Stimulated activated CD4-positive, alpha-beta T cell treated with anti-CD3 and anti-CD28 coated beads, Interleukin-2, amount 100 ng/mL, for 4 hours (primary cell): ENCODE data around the gene VWF.
"Not testable (repeated sequence)": the region's sequence is repeated elsewhere in the genome, so short reads cannot be mapped to it uniquely, and the experiment has no call there.

Experiments used
- DNase-seq: peaks from one replicate; pipeline ENCODE4 v3.0.0-alpha.2; 2020; ENCODE audit warnings: low read depth

VWF gene

DNA sequence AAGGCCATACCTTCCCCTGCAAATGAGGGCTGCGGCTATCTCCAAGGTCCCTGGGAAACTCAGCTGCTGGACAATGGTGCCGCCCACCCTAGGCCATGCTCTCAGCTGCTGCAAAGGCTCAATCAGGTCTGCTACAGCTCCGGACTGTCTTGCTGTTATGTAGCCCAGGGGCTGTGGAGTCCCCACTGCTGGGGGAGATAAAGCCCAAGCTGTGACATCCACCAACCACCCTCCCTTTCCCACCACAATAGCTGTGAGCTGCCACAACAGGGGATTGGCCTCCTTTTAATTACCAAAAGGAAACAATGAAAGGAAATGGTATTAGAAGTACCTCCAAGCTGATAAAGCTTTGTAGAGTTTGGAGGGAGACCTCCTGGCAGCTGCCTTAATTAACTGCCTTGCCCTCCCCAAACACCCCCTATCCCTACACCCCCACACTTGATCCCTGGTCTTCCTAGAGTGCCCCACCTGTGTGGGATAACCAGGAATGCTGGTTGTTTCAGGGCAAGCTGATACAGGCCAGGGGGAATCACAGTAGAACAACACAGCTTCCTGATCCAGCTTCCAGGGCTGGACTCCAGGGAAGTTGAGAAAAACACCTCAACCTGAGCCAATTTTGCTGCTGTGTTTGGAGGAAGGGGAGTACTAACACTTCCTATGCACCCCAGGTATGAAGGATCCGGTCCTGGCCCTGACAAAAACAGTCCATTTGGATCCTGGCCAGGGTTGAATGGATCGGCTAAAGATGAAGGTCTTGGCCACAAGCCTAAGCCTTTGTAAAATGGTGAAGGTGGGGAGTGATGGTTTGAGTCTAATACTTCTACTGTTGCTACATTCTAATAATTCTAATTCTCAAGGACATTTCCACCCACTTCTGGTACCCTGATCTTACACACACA, at the start of gene VWF:
VWF (minus strand) TSS at position 260 of the 899 bp plus-strand sequence. CDS start 1,474 bp downstream, outside the sequence.
- no peak for DNase-seq

DNA sequence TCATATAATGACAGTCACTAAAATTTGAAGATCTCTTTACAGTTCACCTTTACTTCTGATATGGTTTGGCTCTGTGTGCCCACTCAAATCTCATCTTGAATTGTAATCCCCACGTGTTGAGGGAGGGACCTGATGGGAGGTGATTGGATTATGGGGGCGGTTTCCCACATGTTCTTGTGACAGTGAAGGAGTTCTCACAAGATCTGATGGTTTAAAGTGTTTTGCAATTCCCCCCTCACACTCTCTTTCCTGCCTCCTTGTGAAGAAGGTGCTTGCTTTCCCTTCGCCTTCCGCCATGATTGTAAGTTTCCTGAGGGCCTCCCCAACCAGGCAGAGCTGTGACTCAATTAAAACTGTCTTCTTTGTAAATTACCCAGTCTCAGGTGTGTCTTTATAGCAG, 48.4 kb upstream of the VWF start:
- DNase-seq, result no peak

DNA sequence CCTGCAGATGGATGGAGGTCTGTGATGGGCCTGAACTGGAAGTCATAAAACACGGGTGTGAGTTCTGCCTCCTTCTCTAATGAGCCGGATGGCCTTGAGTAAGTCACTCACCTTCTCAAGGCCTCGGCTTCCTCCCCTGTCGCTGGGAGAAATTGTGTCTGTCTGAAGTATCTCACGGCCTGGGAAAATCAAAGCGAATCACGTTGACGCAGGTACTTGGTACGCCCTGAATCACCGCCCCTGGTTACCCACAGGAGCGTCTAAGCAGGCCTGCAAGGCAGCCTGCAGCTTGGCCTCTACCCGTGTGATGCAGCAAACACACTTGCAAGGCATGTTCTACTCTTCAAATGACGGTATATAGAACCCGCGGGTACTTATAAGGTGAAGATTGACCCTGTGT, 47.6 kb upstream of the VWF start:
- DNase-seq, result no peak

DNA sequence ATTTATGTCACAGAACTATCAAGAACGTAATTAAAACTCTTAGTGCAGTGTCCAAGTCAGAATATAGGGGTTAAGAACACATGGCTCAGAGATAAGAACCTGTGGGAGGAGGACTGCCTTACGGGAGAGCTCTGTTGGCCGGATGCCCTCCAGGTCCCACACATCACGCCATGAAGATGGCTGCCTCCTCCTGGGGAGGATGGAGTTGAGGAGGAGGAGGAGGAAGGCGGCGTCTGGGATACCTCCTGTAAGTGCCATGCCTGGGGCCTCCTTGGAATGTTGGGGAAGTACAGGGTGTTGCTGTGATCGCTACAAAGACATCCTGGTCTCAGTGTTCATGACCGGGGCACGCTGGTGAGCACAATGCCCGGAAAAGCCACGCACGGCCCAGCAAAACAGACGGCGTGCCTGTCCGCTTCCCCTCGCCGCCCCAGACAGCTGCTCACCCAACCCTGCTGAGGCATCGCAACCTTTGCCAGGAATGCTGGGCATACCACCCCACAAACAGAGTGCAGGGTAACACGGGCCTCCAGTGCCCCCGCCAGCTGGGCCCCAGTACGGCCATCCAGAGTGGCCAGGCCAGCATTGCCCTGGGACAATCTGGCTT, 47.0 kb upstream of the VWF start:
- no peak for DNase-seq

DNA sequence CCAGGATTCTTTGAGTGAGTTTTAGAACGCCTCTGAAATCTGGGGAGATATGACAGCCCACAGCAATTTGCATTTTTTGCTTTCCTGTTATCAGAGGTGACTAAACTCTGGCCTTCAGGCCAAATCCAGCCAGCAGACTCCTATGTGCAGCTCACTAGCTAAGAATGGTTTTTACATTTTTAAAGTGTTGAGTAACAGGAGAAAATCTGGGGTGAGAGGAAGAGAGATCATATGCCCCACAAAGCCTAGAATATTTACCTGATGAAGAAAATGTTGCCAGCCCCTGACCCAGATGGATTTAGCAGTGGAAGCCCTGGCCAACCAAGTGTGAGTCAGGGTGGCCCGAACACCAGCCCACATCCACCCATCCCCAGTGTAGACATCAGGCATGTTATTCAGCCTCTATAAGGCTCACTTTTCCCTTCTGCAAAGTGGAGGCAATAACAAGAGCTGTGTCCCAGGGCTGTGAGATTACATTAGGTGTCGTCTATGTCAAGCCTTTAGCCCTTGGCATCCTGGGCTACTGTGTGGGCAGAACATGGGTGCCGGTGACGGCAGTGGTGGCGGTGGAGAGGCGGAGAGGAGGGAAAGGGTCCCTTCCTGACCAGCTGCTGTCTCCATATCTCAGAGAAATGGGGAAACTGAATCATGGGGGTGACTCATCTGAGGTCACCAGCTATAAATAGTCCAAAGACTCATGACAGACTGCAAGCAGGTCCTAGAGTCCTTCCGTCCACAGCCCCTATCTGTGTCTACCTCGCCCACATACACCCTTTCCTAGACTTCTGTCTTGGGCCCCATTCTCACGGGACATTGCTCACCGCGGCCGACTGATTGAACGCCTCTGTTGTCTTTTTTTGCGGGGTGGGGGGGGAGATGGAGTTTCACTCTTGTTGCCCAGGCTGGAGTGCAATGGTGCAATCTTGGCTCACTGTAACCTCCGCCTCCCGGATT, 43.1 kb upstream of the VWF start:
- peak; percentile 57 for DNase-seq

DNA sequence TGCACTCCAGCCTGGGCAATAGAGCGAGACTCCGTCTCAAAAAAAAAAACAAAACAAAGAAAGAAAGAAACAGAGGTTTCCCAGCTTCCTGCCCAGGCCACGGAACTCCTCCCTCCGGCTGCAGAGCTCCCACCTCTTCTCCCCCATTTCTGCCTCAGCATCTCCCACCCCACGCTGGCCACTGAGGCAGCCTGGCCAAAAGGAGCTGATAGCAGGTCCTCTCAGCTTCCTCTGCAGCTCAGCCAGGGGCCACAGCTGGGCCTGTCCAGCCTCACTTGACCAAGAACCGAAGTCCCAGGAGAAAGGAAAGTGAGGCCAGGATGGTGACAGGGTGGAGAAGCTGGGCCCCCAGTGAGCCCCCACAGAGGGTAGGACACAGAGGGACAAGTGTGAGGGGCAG, 42.3 kb upstream of the VWF start:
- DNase-seq, result no peak

DNA sequence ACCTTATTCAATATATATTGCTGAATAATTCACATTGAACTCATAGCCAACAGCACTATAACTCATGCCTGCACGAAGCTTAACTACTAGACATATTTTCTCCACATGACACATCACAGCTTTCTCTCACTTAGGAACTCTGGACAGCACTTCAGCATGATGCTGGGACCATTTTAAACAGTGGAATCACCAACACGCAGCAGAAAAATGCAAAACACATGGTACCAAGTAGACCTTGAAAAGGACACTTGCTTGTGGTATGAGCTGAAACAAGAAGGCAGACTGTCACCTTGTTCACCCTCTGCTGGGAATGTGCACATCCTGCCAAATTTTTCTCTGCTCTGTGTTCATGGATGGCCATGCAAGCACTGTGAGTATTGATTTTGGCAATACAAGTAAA, 40.9 kb upstream of the VWF start:
- no peak for DNase-seq

DNA sequence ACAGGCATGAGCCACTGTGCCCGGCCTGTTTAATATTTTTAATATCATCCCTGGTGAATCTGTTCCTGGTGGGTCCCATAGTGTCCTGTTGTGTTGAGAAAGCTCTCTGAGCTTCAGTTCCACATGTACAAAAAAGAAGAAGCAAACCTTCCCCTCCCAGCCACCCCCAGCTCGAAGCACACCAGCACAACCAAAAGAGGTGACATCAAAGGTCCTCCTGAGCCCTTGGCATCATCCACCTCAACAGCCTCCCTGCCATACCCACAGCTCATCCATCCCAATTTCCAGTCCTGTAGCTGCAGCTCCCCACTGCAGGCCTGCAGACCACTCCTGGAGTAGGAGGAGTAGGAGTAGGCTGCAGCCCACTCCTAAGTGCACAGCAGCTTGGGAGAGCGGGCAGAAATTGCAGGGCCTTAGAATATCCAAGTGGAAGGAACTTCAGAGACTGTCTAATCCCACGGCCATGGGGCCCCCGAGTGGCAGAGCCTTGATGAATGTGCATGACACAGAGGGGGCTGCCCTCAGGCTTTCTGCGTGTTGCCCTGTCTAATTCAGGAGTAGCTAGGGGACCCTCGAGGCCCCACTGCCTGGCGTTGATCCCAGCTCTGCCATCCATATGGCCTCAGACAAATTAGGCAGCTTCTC, 39.1 kb upstream of the VWF start:
- DNase-seq, result no peak

DNA sequence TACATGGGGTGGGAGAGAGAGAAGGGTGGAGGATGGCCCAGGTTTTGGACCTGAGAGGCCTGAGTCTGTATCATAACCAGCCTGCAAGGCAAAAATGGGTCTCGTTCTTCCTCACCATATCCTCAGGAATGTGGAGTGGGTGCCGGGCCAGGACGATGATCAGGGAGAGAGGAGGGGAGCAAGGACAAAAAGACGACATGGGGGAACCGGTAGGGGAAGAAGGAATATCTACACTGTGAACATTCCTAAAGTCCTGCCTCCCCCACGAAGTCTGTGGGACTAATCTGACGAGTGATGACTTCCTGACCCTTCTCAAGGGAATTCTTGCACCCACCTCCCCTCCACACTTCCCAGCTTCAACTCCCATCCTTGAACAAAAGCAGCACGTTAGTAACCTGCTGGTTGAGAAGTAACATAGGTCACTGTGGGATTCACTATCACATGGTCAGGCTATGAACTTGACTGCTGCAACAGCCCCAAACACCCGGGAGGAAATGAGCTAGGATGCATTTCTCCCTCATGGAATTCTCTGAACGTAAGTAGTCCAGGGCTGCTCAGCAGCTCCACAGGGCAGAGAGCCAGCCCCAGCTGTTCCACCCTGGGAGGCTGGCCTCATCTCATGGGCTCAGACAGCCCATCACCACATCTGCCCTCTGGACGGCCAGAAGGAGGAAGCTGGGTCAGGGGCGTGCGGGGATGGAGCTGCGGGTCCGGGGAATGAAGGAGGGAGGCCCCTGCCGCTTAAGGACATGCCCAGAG, 36.8 kb upstream of the VWF start:
- no peak for DNase-seq

DNA sequence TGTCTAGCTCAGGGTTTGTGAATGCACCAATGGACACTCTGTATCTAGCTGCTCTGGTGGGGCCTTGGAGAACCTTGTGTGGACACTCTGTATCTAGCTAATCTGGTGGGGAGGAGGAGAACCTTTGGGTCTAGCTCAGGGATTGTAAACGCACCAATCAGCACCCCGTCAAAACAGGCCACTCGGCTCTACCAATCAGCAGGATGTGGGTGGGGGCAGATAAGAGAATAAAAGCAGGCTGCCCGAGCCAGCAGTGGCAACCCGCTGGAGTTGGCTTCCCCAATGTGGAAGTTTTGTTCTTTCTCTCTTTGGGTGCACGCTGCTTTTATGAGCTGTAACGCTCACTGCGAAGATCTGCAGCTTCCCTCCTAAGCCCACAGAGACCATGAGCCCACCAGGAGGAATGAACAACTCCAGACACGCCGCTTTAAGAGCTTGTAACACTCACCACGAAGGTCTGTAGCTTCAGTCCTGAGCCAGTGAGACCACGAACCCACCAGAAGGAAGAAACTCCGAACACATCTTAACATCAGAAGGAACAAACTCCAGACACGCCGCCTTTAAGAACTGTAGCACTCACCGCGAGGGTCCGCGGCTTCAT, 35.7 kb upstream of the VWF start:
- not testable (repeated sequence) for DNase-seq

DNA sequence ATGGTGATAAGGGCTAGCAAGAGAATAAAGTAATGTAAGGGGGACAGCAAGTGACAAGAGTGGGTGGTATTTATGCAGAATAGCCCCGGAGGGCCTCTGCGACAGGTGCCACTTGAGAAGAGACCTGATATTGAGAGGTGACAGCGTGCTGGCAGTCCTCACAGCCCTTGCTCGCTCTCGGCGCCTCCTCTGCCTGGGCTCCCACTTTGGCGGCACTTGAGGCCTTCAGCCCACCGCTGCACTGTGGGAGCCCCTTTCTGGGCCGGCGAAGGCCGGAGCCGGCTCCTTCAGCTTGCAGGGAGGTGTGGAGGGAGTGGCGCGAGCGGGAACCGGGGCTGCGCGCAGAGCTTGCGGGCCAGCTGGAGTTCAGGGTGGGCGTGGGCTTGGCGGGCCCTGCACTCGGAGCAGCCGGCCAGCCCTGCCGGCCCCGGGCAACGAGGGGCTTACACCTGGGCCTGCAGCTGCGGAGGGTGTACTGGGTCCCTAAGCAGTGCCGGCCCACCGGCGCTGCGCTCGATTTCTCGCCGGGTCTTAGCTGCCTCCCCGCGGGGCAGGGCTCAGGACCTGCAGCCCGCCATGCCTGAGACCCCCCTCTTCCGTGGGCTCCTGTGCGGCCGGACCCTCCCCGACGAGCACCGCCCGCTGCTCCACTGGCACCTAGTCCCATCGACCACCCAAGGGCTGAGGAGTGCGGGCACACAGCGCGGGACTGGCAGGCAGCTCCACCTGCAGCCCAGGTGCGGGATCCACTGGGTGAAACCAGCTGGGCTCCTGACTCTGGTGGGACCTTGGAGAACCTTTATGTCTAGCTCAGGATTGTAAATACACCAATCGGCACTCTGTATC, 34.9 kb upstream of the VWF start:
- not testable (repeated sequence) for DNase-seq

DNA sequence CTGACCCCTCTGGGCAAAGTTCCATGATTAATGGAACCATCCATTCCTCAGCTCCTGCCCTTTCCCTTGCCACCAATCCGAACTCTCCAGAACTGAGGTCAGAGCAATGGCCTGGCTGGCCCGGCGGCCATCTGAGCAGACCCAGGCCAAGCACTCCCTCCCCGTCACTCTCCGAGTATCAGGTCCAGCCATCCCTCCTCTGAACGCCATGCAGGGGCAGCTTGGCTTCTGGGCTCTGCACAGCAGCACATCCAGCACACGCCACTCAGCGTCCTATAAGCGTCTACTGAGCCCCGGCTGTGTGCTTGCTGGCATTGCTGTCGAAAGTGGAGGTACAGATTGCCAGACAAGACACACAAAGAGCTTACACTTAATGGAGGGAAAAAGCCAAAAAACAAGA, 34.3 kb upstream of the VWF start:
- DNase-seq, result no peak

DNA sequence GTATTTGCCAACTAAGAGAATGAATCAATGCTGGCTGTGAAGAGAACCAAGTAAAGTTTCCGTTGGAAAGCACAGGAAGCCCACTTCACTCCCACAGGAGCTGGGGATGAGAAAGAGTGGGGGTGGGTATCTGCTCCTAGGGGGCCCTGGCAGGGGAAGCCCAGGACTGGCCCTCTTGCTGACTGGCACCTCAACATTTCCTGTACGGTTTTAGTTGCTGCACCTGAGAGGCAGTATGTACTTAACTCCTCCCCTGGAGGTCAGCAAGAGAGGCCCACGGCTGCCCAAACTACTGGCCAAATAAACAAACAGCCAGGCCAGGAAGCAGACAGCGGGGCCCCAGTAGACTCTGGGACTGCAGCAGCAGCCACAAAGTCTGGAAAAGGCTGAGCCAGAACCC, 33.8 kb upstream of the VWF start:
- no peak for DNase-seq

DNA sequence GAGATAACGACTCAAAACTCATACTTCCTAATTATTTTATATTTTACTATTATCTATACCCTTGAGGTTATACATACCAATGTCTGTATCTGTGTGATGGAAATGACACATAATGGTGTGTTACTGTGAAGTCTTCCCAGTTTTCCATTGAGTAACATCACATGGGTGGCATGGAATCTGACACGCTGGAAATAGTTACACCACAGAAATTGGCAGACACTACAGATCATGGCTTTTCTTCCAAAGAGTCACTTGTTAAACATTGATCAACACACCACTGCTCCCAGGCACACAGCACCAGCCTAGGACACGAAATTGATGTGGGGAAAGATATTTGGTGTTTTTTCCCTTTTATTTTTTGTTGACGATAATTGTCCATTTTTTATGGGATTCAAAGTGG, 33.0 kb upstream of the VWF start:
- no peak for DNase-seq

DNA sequence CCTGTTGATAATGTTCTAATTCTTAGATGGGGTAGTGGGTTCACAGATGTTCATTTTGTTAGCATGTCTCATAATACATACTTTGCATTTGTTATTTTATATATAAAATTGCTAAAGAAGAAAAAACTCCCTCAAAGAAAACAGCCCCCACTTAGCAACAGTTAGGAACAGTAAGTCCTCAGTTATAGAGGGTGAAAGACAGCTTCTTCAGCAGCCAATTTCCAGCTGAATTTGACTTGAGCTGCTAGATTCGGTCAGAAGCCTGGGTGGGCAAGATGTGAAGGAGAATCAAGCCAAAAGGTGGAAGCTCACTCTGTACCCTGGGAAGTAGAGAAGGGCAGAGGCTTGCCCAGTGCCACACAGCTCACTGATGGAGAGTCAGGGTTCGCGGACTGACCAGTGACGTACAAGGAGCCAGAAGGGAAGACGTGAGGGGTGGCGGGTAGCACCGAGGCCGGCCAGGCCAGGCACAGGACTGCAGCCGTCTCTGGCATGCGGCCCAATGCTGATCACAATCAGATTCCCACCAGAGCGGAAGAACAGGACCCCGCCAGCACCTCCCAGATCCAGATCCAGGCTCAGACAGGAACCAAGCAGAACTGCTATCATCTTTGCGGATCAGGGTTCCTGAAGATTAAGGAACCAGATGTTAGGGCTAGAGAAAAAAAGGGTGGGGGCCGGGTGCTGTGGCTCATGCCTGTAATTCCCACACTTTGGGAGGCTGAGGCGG, 30.4 kb upstream of the VWF start:
- no peak for DNase-seq

DNA sequence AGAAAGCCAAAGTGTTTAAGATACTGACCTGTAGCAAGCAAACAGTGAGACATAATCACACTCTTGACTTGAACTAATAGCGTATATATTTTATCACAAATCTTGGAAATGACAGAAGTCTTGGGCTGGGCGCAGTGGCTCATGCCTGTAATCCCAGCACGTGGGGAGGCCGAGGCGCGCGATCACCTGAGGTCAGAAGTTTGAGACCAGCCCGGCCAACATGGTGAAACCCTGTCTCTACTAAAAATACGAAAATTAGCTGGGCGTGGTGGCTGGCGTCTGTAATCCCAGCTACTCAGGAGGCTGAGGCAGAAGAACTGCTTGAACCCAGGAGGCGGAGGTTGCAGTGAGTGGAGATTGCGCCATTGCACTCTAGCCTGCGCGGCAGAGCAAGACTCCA, 24.3 kb upstream of the VWF start:
- DNase-seq, result not testable (repeated sequence)

DNA sequence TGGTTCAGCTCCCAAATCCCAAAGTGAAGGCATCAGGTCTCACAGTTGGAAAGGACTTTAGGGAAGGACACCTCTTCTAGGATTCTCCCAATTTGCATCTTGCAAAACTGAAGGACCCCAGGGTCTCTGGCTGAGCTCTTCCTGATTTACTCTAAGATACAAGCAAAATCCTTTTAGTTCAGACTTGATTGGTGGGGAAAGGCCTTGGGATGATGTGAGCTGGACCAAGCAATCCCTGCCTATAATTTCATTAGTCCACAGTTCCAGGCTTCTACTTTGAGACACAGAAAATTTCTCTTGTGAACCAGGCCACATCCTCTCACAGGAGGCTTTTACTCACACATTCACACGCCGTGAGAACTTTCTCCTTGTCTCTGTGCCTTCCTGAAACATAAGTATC, 23.6 kb upstream of the VWF start:
- no peak for DNase-seq

DNA sequence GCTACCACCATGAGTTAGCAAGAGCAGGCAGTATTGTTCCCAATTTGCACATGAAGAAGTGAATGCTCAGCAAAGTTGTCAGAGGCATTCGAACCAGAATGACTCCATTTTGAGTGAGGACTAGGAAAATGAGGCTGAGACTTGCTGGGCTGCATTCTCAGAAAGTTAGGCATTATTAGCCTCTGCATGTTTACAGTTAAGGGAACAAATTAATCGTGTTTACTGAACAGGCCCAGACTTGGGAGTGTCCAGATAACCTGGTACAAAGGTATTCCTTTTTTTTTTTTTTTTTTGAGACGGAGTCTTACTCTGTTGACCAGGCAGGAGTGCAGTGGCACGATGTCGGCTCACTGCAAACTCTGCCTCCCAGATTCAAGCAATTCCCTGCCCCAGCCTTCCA, 22.5 kb upstream of the VWF start:
- DNase-seq, result no peak

DNA sequence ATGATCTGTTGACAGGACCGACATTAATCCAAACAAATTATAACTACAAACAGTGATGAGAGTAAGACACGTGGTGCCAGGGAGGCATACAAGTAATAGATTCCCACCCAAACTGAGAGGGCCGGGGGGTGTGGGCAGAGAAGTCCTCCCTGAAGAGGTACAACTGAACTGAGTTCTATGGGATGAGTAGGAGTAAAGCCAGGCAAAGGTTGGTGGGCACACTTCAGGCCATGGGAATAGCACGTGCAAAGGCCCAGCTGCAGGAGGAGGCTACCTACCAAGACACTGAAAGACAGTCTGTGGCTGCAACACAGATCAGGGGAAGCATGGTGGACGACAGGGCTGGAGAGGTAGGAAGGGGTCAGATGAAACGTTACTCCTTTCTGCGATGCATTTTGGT, 22.0 kb upstream of the VWF start:
- no peak for DNase-seq
